ENCODE data around the gene GBA2.

GRCh38 chr9:35714579-35715252 is 34.3 kb downstream of the GBA2 start:
- TF ChIP-seq POLR2AphosphoS5 (IDR thresholded peaks at IDR 0.05; ENCODE audit: low read depth, low read length) = no peak
- no peak for TF ChIP-seq SIN3A (IDR thresholded peaks at IDR 0.05; ENCODE audit: borderline replicate concordance, insufficient read depth, low read length)
- no peak for TF ChIP-seq TAF1 (IDR thresholded peaks at IDR 0.05; ENCODE audit: borderline replicate concordance, insufficient read depth, low read length)

Measured in PFSK-1 (cell line).